Keratinocyte (primary cell): Measurements from ENCODE around the gene TMEM185B. TPM values are rescaled to one million over a fixed set of nuclear protein-coding genes. Genes with fewer than 3 reads are reported as not detected.

ENCODE experiments used
- DNase-seq: peaks from one replicate; pipeline ENCODE4 v3.0.0-alpha.2; 2011; ENCODE audit warnings: low read depth, missing footprints, low spot score
- FAIRE-seq: peaks from 2 replicates; lab custom pipeline; 2011; peaks lifted over from hg19 to GRCh38; lab: Jason Lieb, UNC
- H2AFZ ChIP-seq: 2 replicates; pipeline ENCODE4 v1.6.0; 2012; ENCODE audit warnings: low read length, control low read depth, inconsistent platforms; ENCODE audit not compliant: control insufficient read depth
- H3K27ac ChIP-seq: 2 replicates; pipeline ENCODE4 v1.5.1; 2011; ENCODE audit warnings: low read length; ENCODE audit not compliant: control insufficient read depth, insufficient read depth
- H3K27me3 ChIP-seq: 3 replicates; pipeline ENCODE4 v1.6.0; 2011; ENCODE audit warnings: low read length; ENCODE audit not compliant: control insufficient read depth, insufficient read depth; ENCODE audit errors: extremely low read depth
- H3K36me3 ChIP-seq, 2 experiments: 2 replicates in 1 of 2; 3 replicates in 1 of 2; pipeline ENCODE4 v1.5.1; 2011; ENCODE audit warnings: low read length in 2 of 2, mild to moderate bottlenecking in 1 of 2; ENCODE audit not compliant: control insufficient read depth in 2 of 2, insufficient read depth in 2 of 2; ENCODE audit errors: extremely low read depth in 1 of 2
- H3K4me1 ChIP-seq: 3 replicates; pipeline ENCODE4 v1.5.1; 2011; ENCODE audit warnings: low read length; ENCODE audit not compliant: control insufficient read depth, insufficient read depth; ENCODE audit errors: extremely low read depth
- H3K4me2 ChIP-seq: 3 replicates; pipeline ENCODE4 v1.6.0; 2011; ENCODE audit warnings: low read depth, low read length; ENCODE audit not compliant: control insufficient read depth, insufficient read depth; ENCODE audit errors: extremely low read depth
- H3K4me3 ChIP-seq, 3 experiments: fragments of 200-600 bp in 1 of 3; sonication (generic) in 1 of 3; 2 replicates in 2 of 3; 3 replicates in 1 of 3; pipeline ENCODE4 v1.5.1; 2011 to 2016; ENCODE audit warnings: low read length in 3 of 3, mild to moderate bottlenecking in 3 of 3, control low read depth in 2 of 3, inconsistent platforms in 1 of 3, low read depth in 1 of 3, mixed read lengths in 1 of 3, mixed run types in 1 of 3, moderate library complexity in 1 of 3; ENCODE audit not compliant: control insufficient read depth in 2 of 3, insufficient read depth in 2 of 3; ENCODE audit errors: extremely low read depth in 1 of 3
- H3K79me2 ChIP-seq: 2 replicates; pipeline ENCODE4 v1.6.0; 2012; ENCODE audit warnings: low read length; ENCODE audit not compliant: control insufficient read depth, insufficient read depth
- H3K9ac ChIP-seq: 3 replicates; pipeline ENCODE4 v1.6.0; 2011; ENCODE audit warnings: low read length; ENCODE audit not compliant: control insufficient read depth, insufficient read depth; ENCODE audit errors: extremely low read depth
- H3K9me1 ChIP-seq: 3 replicates; pipeline ENCODE4 v1.6.0; 2011; ENCODE audit warnings: low read length; ENCODE audit not compliant: control insufficient read depth, insufficient read depth; ENCODE audit errors: extremely low read depth
- H3K9me3 ChIP-seq: 2 replicates; pipeline ENCODE4 v1.5.1; 2012; ENCODE audit warnings: low read depth, low read length; ENCODE audit not compliant: control insufficient read depth
- H4K20me1 ChIP-seq: 3 replicates; pipeline ENCODE4 v1.6.0; 2011; ENCODE audit warnings: low read length; ENCODE audit not compliant: control insufficient read depth, insufficient read depth; ENCODE audit errors: extremely low read depth
- EZH2 ChIP-seq: IDR thresholded peaks from one replicate; pipeline ENCODE4 v1.6.1; 2012; ENCODE audit warnings: inconsistent platforms, mild to moderate bottlenecking, low read length, moderate library complexity
- dilution Hi-C: fragments of 300-500 bp; cut with MboI; formaldehyde crosslinking; loops from one replicate; pipeline ENCODE4 v1.7.0; 2020; ENCODE audit warnings: low sequenced_read_pairs; ENCODE audit not compliant: extremely low pct_ligation_motif_present
- polyA plus RNA-seq, 5 experiments: library from polyadenylated mRNA; depleted of rRNA in 3 of 5; stranded (reverse) in 3 of 5; stranded (forward) in 1 of 5; unstranded in 1 of 5; fragments of >200 nt; gene quantifications; 1 replicate in 1 of 5; 2 replicates in 3 of 5; 3 replicates in 1 of 5; pipeline versions ENCODE4 v1.2.1 to v1.2.3, GENCODE V29; 2011 to 2012; ENCODE audit warnings: missing spikeins in 2 of 5, low read depth in 1 of 5, low replicate concordance in 1 of 5
- TF ChIP-seq, protein P1 (sequence below), 3 experiments: IDR thresholded peaks in 1 of 3; conservative IDR thresholded peaks in 1 of 3; optimal IDR thresholded peaks in 1 of 3; 2 replicates in 2 of 3; 3 replicates in 1 of 3; pipeline versions ENCODE3 to v1.5.1; 2011; ENCODE audit warnings: low read length in 3 of 3, mild to moderate bottlenecking in 3 of 3, moderate library complexity in 2 of 3, control low read depth in 1 of 3, inconsistent platforms in 1 of 3; ENCODE audit not compliant: insufficient read depth in 2 of 3; ENCODE audit errors: extremely low read depth in 1 of 3

TMEM185B gene
- polyA plus RNA-seq, 1 donor (not counting 4 experiments of a cell fraction or from before 2014, with no cell fraction given): 13.4 TPM

DNA sequence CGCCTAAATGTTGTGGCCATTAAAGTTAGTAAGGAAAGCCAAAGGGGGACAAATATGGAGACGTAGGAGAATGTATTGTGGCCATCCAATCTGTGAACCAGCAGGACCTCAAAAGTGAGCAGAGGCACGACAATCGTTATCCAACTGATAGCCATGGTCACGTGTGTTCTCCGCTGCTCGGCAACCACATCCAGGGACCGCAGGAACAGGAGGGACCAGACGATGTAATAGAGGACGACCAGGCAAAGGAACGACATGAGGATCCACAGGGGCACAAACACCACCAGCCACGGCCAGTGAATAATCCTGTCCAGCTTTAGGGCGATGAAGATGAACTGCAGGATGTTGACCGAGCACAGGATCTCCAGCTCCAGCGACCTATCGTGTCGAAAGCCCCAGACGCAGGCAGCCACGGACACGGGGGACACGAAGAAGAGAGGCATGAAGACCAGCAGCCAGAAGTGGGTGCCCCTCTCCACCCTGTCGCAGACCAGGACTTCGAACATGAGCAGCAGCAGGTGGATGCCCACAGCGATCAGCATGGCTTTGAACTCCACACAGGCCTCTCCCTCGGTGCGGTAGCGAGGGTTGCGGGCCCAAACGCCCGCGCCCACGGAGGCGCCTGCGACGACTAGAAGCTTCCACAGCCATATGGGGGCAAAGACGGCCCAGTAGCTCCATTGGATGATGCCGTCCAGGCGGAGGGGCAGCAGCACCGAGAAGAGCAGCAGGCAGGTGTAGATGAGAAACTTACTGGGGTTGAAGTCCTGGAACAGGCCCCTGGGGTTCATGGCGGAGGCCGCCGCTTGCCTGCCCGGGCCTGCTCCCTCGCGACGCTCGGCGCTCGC is 790 bp downstream of the TMEM185B start:
- Histone ChIP-seq H2AFZ (peak overlapping the region; percentile 78), H3K4me1 (peaks cover 22% of the 10 kb centered on the region), H3K4me3 (peak overlapping the region; percentile 45 to 64 (median 56)), H3K27ac (peak overlapping the region; percentile 81), H3K9me1 (no peaks in the 10 kb centered on the region), H3K79me2 (peaks cover 11% of the 10 kb centered on the region), H3K9me3 (peaks cover 5% of the 10 kb centered on the region), H3K4me2 (peak overlapping the region; percentile 70), H3K36me3 (peaks cover 0 to 3% of the 10 kb centered on the region in 2 experiments), H3K27me3 (no peaks in the 10 kb centered on the region), H4K20me1 (no peaks in the 10 kb centered on the region), H3K9ac (peak overlapping the region; percentile 79)
- TF ChIP-seq EZH2: no peak
- TF ChIP-seq, protein P1, sequence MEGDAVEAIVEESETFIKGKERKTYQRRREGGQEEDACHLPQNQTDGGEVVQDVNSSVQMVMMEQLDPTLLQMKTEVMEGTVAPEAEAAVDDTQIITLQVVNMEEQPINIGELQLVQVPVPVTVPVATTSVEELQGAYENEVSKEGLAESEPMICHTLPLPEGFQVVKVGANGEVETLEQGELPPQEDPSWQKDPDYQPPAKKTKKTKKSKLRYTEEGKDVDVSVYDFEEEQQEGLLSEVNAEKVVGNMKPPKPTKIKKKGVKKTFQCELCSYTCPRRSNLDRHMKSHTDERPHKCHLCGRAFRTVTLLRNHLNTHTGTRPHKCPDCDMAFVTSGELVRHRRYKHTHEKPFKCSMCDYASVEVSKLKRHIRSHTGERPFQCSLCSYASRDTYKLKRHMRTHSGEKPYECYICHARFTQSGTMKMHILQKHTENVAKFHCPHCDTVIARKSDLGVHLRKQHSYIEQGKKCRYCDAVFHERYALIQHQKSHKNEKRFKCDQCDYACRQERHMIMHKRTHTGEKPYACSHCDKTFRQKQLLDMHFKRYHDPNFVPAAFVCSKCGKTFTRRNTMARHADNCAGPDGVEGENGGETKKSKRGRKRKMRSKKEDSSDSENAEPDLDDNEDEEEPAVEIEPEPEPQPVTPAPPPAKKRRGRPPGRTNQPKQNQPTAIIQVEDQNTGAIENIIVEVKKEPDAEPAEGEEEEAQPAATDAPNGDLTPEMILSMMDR (optimal IDR thresholded peaks at IDR 0.05 in 1 of 3, IDR thresholded peaks at IDR 0.05 in 1 of 3, conservative IDR thresholded peaks at IDR 0.05 in 1 of 3; ENCODE audit: extremely low read depth in 1 of 3, insufficient read depth in 2 of 3, low read length in 3 of 3): no peak
- FAIRE-seq (no peak), DNase-seq (no peak)
- dilution Hi-C loops: no loop called here

DNA sequence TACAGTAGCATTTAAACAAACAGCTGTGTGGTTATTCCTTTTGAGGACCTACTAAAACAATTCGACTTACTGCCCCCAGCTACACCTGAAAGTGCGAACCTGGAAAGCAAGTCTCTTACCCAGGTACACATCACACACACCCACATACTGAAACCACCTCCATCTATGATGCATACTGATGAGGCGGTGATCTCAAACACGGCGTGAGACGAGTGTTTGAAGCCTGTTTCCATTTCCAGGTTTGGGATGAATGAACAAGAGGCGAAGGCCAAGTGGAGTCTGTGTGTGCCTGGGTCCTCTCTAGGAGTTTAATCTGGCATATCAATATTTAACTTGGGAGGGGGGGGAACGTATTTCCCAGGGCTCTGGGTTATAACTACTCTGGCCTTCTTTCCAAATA is 1.6 kb downstream of the TMEM185B start:
- DNase-seq (no peak), FAIRE-seq (no peak)
- H3K9me1 ChIP-seq: no peaks in the 10 kb centered on the region
- H3K79me2 ChIP-seq: peaks cover 11% of the 10 kb centered on the region
- no peaks in the 10 kb centered on the region for H3K27me3 ChIP-seq
- TF ChIP-seq EZH2: no peak
- TF ChIP-seq, protein P1 (optimal IDR thresholded peaks at IDR 0.05 in 1 of 3, IDR thresholded peaks at IDR 0.05 in 1 of 3, conservative IDR thresholded peaks at IDR 0.05 in 1 of 3; ENCODE audit: extremely low read depth in 1 of 3, insufficient read depth in 2 of 3, low read length in 3 of 3): no peak
- no peak overlapping the region for H2AFZ ChIP-seq
- H3K4me1 ChIP-seq: peaks cover 15% of the 10 kb centered on the region
- no peak overlapping the region for H3K9ac ChIP-seq
- H3K4me3 ChIP-seq: no peak overlapping the region
- dilution Hi-C loops: no loop called here
- H3K36me3 ChIP-seq: peaks cover 0 to 3% of the 10 kb centered on the region in 2 experiments
- H3K27ac ChIP-seq: no peak overlapping the region
- H4K20me1 ChIP-seq: no peaks in the 10 kb centered on the region
- peak overlapping the region; percentile 19 for H3K4me2 ChIP-seq
- H3K9me3 ChIP-seq: peaks cover 5% of the 10 kb centered on the region
